Rectal smooth muscle tissue (tissue), 1 donor: ENCODE data around the gene HSF2BP.

Experiments used
- H3K27ac ChIP-seq: one replicate; pipeline ENCODE4 v1.7.0; 2013; ENCODE audit warnings: low read depth, low read length, inconsistent platforms
- H3K27me3 ChIP-seq: one replicate; pipeline ENCODE4 v1.7.0; 2013; ENCODE audit warnings: low read length; ENCODE audit not compliant: control insufficient read depth, insufficient read depth
- H3K36me3 ChIP-seq: one replicate; pipeline ENCODE4 v1.7.0; 2013; ENCODE audit warnings: low read length; ENCODE audit not compliant: control insufficient read depth, insufficient read depth
- H3K4me1 ChIP-seq: one replicate; pipeline ENCODE4 v1.7.0; 2013; ENCODE audit warnings: low read length; ENCODE audit not compliant: control insufficient read depth, insufficient read depth
- H3K4me3 ChIP-seq: one replicate; pipeline ENCODE4 v1.7.0; 2013; ENCODE audit warnings: low read length
- H3K9ac ChIP-seq: one replicate; pipeline ENCODE4 v1.7.0; 2013; ENCODE audit warnings: low read length

The HSF2BP gene

DNA sequence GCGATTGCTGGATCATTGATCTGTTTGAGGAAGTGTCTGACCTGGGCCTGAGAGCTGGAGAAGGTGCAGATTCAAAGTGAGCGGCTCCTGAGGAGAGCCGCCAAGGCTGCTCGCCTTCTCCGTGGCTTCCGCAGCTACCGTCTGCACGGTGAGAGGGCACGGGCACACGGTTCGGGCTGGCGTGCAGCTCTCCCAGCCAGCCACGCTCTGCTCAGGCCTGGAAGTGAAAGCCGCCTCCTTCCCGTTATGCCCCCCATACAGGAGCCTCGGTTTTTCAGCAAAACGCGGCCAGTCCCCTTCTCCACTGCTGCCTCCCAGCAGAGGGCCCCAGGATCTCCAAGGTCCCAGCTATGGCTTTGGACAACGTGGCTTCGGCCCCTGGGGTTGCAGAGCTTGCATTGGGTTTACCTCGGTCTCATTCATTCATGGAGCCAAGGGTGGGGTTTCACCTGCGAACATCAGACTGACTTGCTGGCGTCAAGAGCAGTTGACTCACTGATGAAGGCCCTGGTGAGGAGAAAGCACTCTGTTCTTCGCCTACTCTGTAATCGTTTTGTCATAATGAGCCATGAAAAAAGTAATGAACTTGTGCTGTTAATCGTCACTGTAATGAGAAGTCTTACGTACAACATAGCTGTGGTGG, 35.3 kb upstream of the HSF2BP start:
- H3K4me1 ChIP-seq, result no peaks in the 10 kb centered on the region
- no peak overlapping the region for H3K4me3 ChIP-seq
- H3K27me3 ChIP-seq, result no peaks in the 10 kb centered on the region
- no peak overlapping the region for H3K9ac ChIP-seq
- H3K36me3 ChIP-seq, result peaks cover 17% of the 10 kb centered on the region
- H3K27ac ChIP-seq, result no peak overlapping the region

DNA sequence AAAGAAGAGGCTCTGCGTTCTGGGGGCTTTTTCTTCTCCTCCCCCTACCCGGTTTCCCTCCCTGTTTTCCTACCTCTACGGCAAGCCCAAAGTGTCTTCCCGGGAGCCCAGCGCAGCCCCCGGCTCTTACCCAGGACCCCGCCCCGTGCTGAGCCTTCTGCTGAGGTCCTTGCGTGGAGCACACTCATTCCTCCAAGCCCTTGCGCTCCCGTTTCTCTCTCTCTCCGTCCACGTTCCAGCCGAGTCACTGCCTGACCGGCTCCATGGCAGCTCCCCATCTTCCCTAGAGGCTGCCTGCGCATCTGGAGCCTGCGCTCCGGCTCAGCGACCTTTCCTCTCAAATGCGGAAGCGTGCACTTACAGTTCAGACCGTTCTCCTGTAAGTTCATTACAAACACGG, 34.7 kb upstream of the HSF2BP start:
- Histone ChIP-seq H3K4me1 (no peaks in the 10 kb centered on the region), H3K27me3 (no peaks in the 10 kb centered on the region), H3K4me3 (no peak overlapping the region), H3K9ac (no peak overlapping the region), H3K36me3 (peaks cover 22% of the 10 kb centered on the region), H3K27ac (no peak overlapping the region)

DNA sequence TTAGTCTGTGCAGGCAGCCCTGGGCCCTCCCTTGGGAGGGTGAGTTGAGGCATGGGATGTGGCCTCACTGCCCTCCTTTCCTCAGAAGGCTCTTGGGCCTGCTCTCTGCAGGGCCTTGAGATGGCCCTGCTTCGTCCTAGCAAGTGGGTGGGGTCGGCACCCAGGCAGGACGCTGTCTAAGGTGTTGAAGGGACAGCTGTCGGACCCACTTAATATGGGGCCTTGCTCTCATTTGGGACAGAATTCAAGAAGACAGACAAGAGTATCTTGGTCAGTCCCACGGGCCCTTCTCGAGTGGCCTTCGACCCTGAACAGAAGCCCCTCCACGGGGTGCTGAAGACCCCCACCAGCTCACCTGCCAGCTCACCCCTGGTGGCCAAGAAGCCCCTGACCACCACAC, 33.7 kb upstream of the HSF2BP start:
- Histone ChIP-seq H3K9ac (no peak overlapping the region), H3K27ac (no peak overlapping the region), H3K4me1 (no peaks in the 10 kb centered on the region), H3K36me3 (peaks cover 23% of the 10 kb centered on the region), H3K27me3 (no peaks in the 10 kb centered on the region), H3K4me3 (no peak overlapping the region)

DNA sequence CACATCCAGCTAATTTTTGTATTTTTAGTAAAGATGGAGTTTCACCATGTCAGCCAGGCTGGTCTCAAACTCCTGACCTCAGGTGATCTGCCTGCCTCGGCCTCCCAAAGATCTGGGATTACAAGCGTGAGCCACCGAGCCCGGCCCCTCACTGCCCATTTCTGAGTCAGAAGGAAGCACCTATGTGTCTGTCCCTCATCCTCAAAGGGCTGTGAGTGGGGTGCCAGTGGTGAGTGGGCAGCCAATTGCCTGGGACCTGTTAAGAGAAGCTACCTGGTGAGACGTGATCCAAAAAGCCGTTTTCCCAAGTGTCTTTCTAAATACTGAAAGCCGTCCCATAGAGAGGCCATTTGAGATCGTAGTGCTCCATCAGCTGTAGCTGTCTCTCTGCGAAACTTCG, 32.5 kb upstream of the HSF2BP start:
- no peak overlapping the region for H3K9ac ChIP-seq
- no peaks in the 10 kb centered on the region for H3K4me1 ChIP-seq
- H3K36me3 ChIP-seq, result peaks cover 26% of the 10 kb centered on the region
- no peak overlapping the region for H3K27ac ChIP-seq
- no peaks in the 10 kb centered on the region for H3K27me3 ChIP-seq
- no peak overlapping the region for H3K4me3 ChIP-seq

DNA sequence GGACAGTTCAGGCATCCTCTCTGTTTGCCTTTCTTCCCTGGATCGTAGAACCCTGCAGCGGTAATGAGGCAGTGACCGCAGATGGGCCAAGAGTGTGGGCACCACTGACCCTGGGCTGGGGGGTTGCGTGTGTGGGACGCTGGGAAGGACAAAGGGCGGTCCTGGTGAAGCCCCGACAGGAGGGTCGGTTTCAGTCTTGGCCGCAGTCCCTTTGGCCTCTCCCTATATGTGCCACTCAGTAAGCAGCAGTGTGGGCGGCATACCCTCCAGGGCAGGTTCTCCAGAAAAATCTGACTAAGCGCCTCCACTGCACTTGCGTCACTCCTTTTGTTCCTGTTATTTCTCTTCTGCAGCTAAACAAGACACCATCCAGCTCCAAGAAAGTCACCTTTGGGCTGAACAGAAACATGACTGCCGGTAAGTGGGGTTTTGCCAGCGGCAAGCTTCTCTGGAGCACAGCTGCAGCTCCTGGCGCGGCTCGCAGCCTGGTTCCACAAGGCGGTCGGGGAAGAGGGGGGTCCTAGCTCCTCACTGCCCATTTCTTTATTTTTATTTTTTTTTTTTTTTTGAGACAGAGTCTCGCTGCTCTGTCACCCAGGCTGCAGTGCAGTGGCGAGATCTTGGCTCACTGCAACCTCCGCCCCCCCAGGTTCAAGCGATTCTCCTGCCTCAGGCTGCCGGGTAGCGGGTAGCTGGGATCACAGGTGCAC, 32.0 kb upstream of the HSF2BP start:
- H3K36me3 ChIP-seq, result peaks cover 32% of the 10 kb centered on the region
- no peaks in the 10 kb centered on the region for H3K4me1 ChIP-seq
- no peak overlapping the region for H3K9ac ChIP-seq
- H3K27ac ChIP-seq, result no peak overlapping the region
- no peak overlapping the region for H3K4me3 ChIP-seq
- H3K27me3 ChIP-seq, result no peaks in the 10 kb centered on the region

DNA sequence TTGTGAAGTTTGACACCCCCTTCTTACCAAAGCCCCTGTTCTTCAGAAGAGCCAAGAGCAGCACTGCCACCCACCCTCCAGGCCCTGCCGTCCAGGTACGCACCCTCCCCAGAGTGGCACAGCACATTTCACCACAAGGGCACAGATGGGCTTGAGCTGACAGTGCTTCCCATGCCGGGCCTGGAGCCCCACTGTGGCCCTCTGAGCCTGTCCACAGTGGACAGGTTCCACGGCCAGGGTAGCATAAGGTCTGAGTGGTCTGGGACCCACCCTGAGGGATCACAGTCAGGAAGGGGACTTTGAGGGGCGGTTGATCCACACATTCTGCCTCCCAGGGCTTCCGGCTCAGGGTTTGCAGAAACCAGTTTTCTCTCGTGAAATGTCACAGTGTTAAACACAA, 31.1 kb upstream of the HSF2BP start:
- H3K27ac ChIP-seq, result no peak overlapping the region
- no peak overlapping the region for H3K9ac ChIP-seq
- no peaks in the 10 kb centered on the region for H3K4me1 ChIP-seq
- no peaks in the 10 kb centered on the region for H3K27me3 ChIP-seq
- no peak overlapping the region for H3K4me3 ChIP-seq
- peaks cover 35% of the 10 kb centered on the region for H3K36me3 ChIP-seq

DNA sequence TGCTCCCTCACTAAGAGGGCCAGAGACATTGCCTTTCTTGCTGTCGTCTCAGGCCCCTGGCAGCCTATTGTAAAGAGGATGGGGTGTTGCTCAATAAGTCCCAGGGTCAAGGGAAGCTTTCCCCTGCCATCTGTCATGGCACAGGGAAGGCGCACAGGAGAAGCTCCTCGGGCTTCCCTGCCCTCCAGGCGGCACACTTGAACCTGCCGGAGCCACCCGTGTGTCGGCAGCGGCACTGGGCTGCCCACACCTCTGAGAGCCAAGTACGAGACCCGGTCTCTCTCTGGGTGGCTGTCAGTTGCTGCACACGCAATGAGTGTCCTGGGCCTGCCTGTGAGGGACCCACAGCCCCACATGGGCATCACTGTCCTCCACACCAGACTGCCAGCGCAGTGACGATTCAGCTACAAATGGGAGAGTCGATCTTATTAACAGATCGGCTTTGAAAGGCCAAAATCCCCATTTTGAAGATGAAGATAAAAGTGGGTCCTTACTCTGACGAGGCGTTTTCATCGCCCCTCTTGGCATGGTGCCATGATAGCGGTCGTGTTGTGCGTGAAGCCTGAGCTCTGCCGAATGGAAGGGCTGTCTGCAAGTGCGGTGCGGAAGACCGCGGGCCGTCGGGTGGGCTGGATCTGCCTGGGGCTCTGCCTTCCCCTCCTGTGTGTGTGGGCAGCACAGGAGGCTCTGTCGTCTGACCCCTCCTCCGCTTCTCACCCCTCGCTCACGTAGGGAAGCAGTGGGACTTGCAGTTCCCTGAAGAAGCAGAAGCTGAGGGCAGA, 30.5 kb upstream of the HSF2BP start:
- Histone ChIP-seq H3K4me3 (no peak overlapping the region), H3K4me1 (no peaks in the 10 kb centered on the region), H3K9ac (no peak overlapping the region), H3K27me3 (no peaks in the 10 kb centered on the region), H3K27ac (no peak overlapping the region), H3K36me3 (peaks cover 40% of the 10 kb centered on the region)

DNA sequence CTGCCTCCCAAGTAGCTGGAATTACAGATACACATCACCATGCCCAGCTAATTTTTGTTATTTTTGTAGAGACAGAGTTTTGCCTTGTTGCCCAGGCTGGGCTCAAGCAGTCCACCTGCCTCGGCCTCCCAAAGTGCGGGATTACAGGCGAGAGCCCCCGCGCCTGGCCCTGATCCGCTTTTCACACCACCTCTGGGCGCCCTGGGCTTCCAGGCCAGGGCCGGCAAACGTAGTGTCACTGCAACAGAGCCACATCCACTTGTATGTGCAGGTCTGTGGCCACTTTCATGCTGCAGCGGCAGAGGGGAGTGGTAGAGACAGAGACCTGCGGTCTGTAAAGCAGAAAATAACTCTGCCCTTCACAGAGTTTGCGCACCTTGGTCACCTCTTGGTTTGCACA, 29.6 kb upstream of the HSF2BP start:
- H3K36me3 ChIP-seq, result peaks cover 46% of the 10 kb centered on the region
- H3K9ac ChIP-seq, result no peak overlapping the region
- no peaks in the 10 kb centered on the region for H3K4me1 ChIP-seq
- H3K4me3 ChIP-seq, result no peak overlapping the region
- H3K27me3 ChIP-seq, result no peaks in the 10 kb centered on the region
- H3K27ac ChIP-seq, result no peak overlapping the region

DNA sequence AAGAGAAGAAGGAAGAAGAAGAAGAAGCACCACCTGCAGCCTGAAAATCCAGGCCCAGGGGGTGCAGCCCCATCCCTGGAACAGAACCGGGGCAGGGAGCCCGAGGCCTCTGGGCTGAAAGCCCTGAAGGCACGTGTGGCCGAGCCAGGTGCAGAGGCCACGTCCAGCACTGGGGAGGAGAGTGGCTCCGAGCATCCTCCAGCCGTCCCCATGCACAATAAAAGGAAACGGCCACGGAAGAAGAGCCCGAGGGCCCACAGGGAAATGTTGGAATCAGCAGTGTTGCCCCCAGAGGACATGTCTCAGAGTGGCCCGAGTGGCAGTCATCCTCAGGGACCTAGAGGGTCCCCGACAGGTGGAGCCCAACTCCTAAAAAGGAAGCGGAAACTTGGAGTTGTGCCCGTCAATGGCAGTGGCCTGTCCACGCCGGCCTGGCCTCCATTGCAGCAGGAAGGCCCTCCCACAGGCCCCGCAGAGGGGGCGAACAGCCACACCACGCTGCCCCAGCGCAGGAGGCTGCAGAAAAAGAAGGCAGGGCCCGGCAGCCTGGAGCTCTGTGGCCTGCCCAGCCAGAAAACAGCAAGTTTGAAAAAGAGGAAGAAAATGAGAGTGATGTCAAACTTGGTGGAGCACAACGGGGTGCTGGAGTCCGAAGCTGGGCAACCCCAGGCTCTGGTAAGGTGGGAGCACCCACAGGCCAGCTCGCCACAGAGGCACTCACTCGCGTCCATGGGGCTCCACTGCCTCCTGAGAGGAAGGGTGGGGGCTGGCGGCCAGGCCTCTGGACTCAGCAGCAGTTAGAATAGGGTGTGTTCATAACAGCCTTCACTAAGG, 28.5 kb upstream of the HSF2BP start:
- H3K27me3 ChIP-seq, result no peaks in the 10 kb centered on the region
- H3K27ac ChIP-seq, result no peak overlapping the region
- H3K4me3 ChIP-seq, result no peak overlapping the region
- H3K36me3 ChIP-seq, result peaks cover 44% of the 10 kb centered on the region
- no peak overlapping the region for H3K9ac ChIP-seq
- no peaks in the 10 kb centered on the region for H3K4me1 ChIP-seq

DNA sequence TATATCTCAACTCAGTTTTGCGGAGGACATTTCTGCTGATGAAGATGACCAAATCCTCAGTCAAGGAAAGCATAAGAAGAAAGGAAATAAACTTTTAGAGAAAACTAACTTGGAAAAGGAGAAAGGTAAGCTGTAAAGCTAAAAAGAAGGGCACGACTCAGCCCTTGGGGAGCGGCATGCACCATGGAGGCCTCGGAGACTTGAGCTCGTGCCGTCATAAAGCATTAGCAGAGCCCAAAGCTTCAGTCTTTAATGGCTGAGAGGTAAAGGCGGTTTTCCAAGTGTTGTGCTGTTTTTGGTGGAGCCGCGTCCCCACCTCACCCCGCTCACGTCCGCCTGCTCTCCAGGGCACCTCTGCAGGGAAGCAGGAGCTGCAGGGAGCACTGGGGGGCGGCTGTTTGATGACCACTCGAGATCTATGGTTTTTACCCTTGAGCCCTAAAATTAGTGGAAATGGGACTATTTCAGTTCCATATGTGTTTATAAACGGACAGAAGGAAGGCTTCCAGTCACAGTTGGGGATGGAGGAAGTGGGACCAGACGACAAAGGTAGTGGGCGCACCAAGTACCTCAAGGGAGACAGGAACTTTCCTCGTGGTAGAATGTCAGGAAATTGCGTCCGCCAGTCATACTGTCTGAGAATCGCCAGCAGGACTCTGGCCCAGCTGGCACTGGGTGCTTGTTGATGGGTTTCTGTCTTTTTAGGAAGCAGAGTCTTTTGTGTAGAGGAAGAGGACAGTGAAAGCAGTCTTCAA, 27.7 kb upstream of the HSF2BP start:
- H3K9ac ChIP-seq, result no peak overlapping the region
- no peak overlapping the region for H3K27ac ChIP-seq
- H3K27me3 ChIP-seq, result no peaks in the 10 kb centered on the region

DNA sequence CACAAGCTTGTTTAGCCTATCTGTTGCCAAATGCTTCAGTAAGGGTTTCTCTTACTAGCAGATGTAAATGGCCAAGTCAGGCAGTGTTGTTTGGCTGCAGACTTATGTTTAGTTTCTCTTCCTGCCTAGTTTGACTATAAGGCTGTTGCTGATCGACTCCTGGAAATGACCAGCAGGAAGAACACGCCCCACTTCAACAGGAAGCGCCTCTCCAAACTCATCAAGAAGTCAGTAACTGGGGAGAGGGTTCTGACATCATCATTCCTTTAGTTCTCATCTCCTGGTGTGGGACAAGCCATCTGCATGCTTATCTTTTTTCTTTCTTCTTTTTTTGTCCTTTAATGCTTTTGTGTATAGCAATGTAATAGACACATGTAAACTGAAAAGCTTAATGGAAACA, 25.1 kb upstream of the HSF2BP start:
- no peaks in the 10 kb centered on the region for H3K4me1 ChIP-seq
- no peak overlapping the region for H3K27ac ChIP-seq
- no peak overlapping the region for H3K4me3 ChIP-seq
- no peaks in the 10 kb centered on the region for H3K27me3 ChIP-seq
- H3K36me3 ChIP-seq, result peaks cover 31% of the 10 kb centered on the region
- H3K9ac ChIP-seq, result no peak overlapping the region

More for the DNA sequence above, 27.7 kb upstream of the HSF2BP start:
- Histone ChIP-seq H3K36me3 (peaks cover 45% of the 10 kb centered on the region), H3K4me3 (no peak overlapping the region), H3K4me1 (no peaks in the 10 kb centered on the region)
